Endothelial cell of umbilical vein (primary cell): ENCODE measurements around the gene RALA. TPM values are rescaled to one million over a fixed set of nuclear protein-coding genes. Genes with fewer than 3 reads are reported as not detected.

ENCODE experiments used
- BruUV-seq: library from RNA; stranded (reverse); fragments of 400-500 nt; replicated peaks from 2 replicates; lab custom pipeline; 2021; lab: Mats Ljungman, UMichigan
- CTCF ChIA-PET: fragments of 300-600, 350-600 bp; sonication (Branson Sonifier 250); formaldehyde crosslinking; loops from one replicate; lab custom pipeline; 2021; ENCODE audit warnings: antibody characterized with exemption, inconsistent platforms; lab: Charles Lee
- POLR2A ChIA-PET: fragments of 300-600, 350-600 bp; sonication (Branson Sonifier 250); formaldehyde crosslinking; loops from one replicate; lab custom pipeline; 2021; ENCODE audit warnings: antibody characterized with exemption, inconsistent platforms; lab: Charles Lee
- DNase-seq: peaks from one replicate; pipeline ENCODE4 v3.0.0-alpha.2; 2011; ENCODE audit warnings: low read depth, low spot score
- FAIRE-seq: peaks from 2 replicates; lab custom pipeline; 2011; peaks lifted over from hg19 to GRCh38; lab: Jason Lieb, UNC
- H2AFZ ChIP-seq: 2 replicates; pipeline ENCODE4 v1.6.0; 2012; ENCODE audit warnings: low read depth, low read length, control low read depth, inconsistent platforms
- H3K27ac ChIP-seq: 2 replicates; pipeline ENCODE4 v1.5.1; 2011; ENCODE audit warnings: low read depth, mild to moderate bottlenecking, control low read depth, low read length, moderate library complexity; ENCODE audit not compliant: insufficient read depth
- H3K27me3 ChIP-seq, 2 experiments: 2 replicates each; pipeline versions ENCODE4 v1.6.0 to v1.6.1; 2011; ENCODE audit warnings: low read length in 2 of 2, mixed read lengths in 1 of 2; ENCODE audit not compliant: control insufficient read depth in 2 of 2, insufficient read depth in 2 of 2
- H3K36me3 ChIP-seq, 2 experiments: 2 replicates in 1 of 2; 3 replicates in 1 of 2; pipeline ENCODE4 v1.5.1; 2011; ENCODE audit warnings: low read length in 2 of 2, mild to moderate bottlenecking in 1 of 2, moderate library complexity in 1 of 2; ENCODE audit not compliant: control insufficient read depth in 2 of 2, insufficient read depth in 2 of 2; ENCODE audit errors: extremely low read depth in 1 of 2
- H3K4me1 ChIP-seq: 3 replicates; pipeline ENCODE4 v1.5.1; 2011; ENCODE audit warnings: mild to moderate bottlenecking, low read length; ENCODE audit not compliant: control insufficient read depth, insufficient read depth; ENCODE audit errors: extremely low read depth
- H3K4me2 ChIP-seq: 2 replicates; pipeline ENCODE4 v1.6.1; 2011; ENCODE audit warnings: low read length, control low read depth, mixed read lengths; ENCODE audit not compliant: insufficient read depth
- H3K4me3 ChIP-seq, 3 experiments: fragments of 200-600 bp in 1 of 3; sonication (generic), shearing (Covaris generic) in 1 of 3; replicated peaks in 1 of 3; 2 replicates each; pipeline ENCODE4 v1.5.1; 2011 to 2016; ENCODE audit warnings: control low read depth in 3 of 3, low read length in 3 of 3, mild to moderate bottlenecking in 2 of 3, inconsistent platforms in 1 of 3, low read depth in 1 of 3, moderate library complexity in 1 of 3; ENCODE audit not compliant: insufficient read depth in 1 of 3
- H3K79me2 ChIP-seq: 2 replicates; pipeline ENCODE4 v1.6.0; 2012; ENCODE audit warnings: low read length, inconsistent platforms; ENCODE audit not compliant: control insufficient read depth, insufficient read depth
- H3K9ac ChIP-seq: replicated peaks from 2 replicates; pipeline ENCODE3; 2011; ENCODE audit warnings: low read length, control low read depth; ENCODE audit not compliant: insufficient read depth; ENCODE audit errors: extremely low read depth
- H3K9me1 ChIP-seq: replicated peaks from 3 replicates; pipeline ENCODE4 v1.6.0; 2011; ENCODE audit warnings: mild to moderate bottlenecking, low read length; ENCODE audit not compliant: control insufficient read depth, insufficient read depth; ENCODE audit errors: extremely low read depth
- H3K9me3 ChIP-seq: replicated peaks from 2 replicates; pipeline ENCODE4 v1.5.1; 2012; ENCODE audit warnings: low read length, inconsistent platforms; ENCODE audit not compliant: control insufficient read depth, insufficient read depth
- H4K20me1 ChIP-seq: replicated peaks from 2 replicates; pipeline ENCODE3; 2011; ENCODE audit warnings: mild to moderate bottlenecking, low read length; ENCODE audit not compliant: control insufficient read depth, insufficient read depth; ENCODE audit errors: extremely low read depth
- EZH2 ChIP-seq: IDR thresholded peaks from 2 replicates; pipeline ENCODE4 v1.6.1; 2012; ENCODE audit warnings: borderline replicate concordance, low read depth, mild to moderate bottlenecking, moderate library complexity, low read length, inconsistent platforms; ENCODE audit not compliant: severe bottlenecking
- FOS ChIP-seq: IDR thresholded peaks from 2 replicates; pipeline ENCODE4 v1.6.1; 2011; ENCODE audit warnings: mild to moderate bottlenecking, low read length, moderate library complexity, borderline replicate concordance; ENCODE audit not compliant: insufficient read depth
- JUN ChIP-seq: IDR thresholded peaks from 2 replicates; pipeline ENCODE4 v1.6.1; 2011; ENCODE audit warnings: borderline replicate concordance, low read depth; ENCODE audit not compliant: insufficient read length, insufficient read depth
- MYC ChIP-seq: IDR thresholded peaks from one replicate; pipeline ENCODE4 v1.6.1; 2011; ENCODE audit warnings: mild to moderate bottlenecking, low read depth, low read length
- POLR2A ChIP-seq: IDR thresholded peaks from 2 replicates; pipeline ENCODE4 v1.6.1; 2012; ENCODE audit warnings: low read depth, mild to moderate bottlenecking, control low read depth, low read length
- POLR2AphosphoS5 ChIP-seq: IDR thresholded peaks from 2 replicates; pipeline ENCODE4 v1.6.1; 2012; ENCODE audit warnings: low read depth, mild to moderate bottlenecking, control low read depth, low read length, moderate library complexity; ENCODE audit not compliant: insufficient read depth
- dilution Hi-C: fragments of 300-500 bp; cut with MboI; formaldehyde crosslinking; loops from one replicate; pipeline ENCODE4 v1.15.0; 2019; ENCODE audit warnings: low sequenced_read_pairs; ENCODE audit not compliant: extremely low pct_ligation_motif_present
- intact Hi-C: fragments of 100-400 bp; cut with micrococcal nuclease; formaldehyde crosslinking; loops from one replicate; pipeline ENCODE4 v1.10.0; 2022
- polyA plus RNA-seq, 4 experiments: library from polyadenylated mRNA; depleted of rRNA in 3 of 4; stranded (reverse) in 3 of 4; unstranded in 1 of 4; fragments of >200 nt; gene quantifications; 2 replicates each; pipeline versions ENCODE4 v1.2.1 to v1.2.3, GENCODE V29; 2011 to 2012; ENCODE audit warnings: missing spikeins in 1 of 4
- total RNA-seq: library from RNA; stranded (reverse); gene quantifications from 2 replicates; pipeline ENCODE4 v1.2.3, GENCODE V29; 2021
- TF ChIP-seq, protein P1 (sequence below): IDR thresholded peaks from 2 replicates; pipeline ENCODE4 v1.6.1; 2011; ENCODE audit not compliant: insufficient read depth, insufficient read length
- TF ChIP-seq, protein P2 (sequence below), 2 donors: IDR thresholded peaks; 1 replicate in 1 of 2; 2 replicates in 1 of 2; pipeline ENCODE4 v1.5.1; 2011; ENCODE audit warnings: low read length in 2 of 2, mild to moderate bottlenecking in 2 of 2, moderate library complexity in 2 of 2, control low read depth in 1 of 2, inconsistent platforms in 1 of 2, low read depth in 1 of 2; ENCODE audit not compliant: insufficient read depth in 1 of 2; ENCODE audit errors: extremely low read depth in 1 of 2

The RALA gene
- total and polyA plus RNA-seq, 2 donors (not counting 3 experiments of a cell fraction or from before 2014, with no cell fraction given): 91.1 to 191 TPM

DNA sequence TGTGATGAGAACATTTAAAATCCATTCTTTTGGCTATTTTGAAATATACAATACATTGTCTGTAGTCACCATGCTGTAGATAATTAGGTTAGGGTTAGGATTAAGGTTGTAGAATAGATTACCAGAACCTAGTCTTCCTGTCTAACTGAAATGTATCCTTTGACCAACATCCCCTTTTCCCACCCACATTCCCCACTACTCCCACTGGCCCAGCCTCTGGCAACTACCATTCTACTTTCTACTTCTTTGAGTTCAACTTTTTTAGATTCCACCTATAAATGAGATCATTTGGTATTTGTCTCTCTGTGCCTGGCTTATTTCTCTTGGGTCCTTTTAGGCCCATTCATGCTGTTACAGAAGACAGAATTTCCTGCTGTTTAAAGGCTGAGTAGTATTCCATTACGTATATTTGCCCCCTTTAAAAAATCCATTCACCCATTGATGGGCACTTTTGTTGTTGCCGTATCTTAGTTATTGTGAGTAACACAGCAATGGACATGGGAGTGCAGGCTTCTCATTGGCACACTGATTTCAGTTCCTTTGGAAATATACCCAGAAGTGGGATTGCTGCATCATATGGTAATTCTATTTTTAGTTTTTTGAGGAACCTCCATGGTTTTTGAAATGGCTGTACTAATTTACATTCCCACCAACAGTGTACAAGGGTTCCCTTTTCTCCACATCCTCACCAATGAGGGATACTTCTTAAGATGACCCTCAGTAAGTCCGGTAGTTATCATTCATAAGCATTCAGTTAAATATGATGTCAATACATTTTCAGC, 104.0 kb downstream of the RALA start:
- DNase-seq: no peak
- no peak overlapping the region for H3K4me3 ChIP-seq
- no peaks in the 10 kb centered on the region for H3K79me2 ChIP-seq
- dilution Hi-C loops: no loop called here
- H3K4me1 ChIP-seq: peaks cover 3% of the 10 kb centered on the region
- ChIA-PET CTCF (no interaction called here), POLR2A (no interaction called here)
- no TSS peak for BruUV-seq
- H3K9me3 ChIP-seq: no peaks in the 10 kb centered on the region
- no peaks in the 10 kb centered on the region for H3K9me1 ChIP-seq
- intact Hi-C loops: no loop called here
- no peak overlapping the region for H3K9ac ChIP-seq
- H3K36me3 ChIP-seq: no peaks in the 10 kb centered on the region
- H3K4me2 ChIP-seq: no peak overlapping the region
- H2AFZ ChIP-seq: no peak overlapping the region
- TF ChIP-seq JUN (no peak), EZH2 (no peak), POLR2A (no peak)
- TF ChIP-seq, protein P1, sequence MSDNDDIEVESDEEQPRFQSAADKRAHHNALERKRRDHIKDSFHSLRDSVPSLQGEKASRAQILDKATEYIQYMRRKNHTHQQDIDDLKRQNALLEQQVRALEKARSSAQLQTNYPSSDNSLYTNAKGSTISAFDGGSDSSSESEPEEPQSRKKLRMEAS: no peak
- peaks cover 0 to 2% of the 10 kb centered on the region in 2 experiments for H3K27me3 ChIP-seq
- H4K20me1 ChIP-seq: no peaks in the 10 kb centered on the region
- no peak overlapping the region for H3K27ac ChIP-seq
- FAIRE-seq: no peak

DNA sequence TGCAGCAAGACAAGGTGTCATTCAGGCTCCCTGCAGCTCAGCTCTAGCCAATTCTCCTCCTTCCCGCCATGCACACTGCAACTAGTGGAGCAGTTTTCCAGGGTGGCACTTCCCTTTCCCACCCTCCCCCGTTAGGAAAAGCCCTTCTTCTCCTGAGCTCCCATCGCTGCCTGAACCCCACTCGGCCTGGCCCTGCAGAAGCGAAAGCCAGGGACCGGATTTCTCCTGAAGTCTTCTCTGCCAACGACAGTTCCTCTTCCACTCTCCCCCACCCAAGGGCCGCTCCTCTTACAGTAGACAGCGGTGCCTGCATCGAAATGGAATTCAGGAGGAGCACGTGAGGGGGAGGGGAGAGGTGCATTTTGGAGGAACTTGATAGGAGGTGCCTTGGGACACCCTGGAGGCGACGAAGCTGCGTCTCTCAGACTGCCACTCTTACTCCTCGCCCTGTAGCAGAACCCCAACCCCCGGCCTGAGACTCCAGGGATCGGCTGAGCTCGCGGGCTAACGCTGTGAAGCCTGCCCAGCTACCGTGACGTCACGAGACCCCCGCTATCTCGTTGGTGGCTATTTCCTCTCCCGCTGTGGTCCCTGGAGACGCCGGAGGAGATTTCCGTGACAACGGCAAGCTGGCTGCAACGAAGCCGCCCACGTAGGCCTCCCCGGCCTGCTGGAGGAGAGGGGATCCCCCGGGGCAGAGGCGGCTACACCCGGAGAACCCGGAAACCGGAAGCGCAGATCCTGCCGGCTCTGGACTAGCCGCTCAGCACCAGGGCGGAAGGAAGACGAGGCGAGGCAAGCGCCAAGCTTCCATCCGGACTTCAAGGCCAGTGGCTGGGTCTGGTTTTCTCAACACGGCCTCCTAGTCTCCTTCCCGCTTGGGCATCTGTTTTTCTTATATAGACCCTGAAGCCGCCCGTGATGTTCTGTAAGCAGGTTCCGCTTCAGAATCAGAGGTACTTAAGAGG, 109.7 kb downstream of the RALA start:
- Histone ChIP-seq H3K9me3 (no peaks in the 10 kb centered on the region), H3K4me3 (peak overlapping the region; percentile 31 to 46 (median 42)), H3K27me3 (no peaks in the 10 kb centered on the region), H2AFZ (peak overlapping the region; percentile 100), H3K4me2 (peak overlapping the region; percentile 75), H3K27ac (peak overlapping the region; percentile 84), H3K36me3 (no peaks in the 10 kb centered on the region), H3K79me2 (no peaks in the 10 kb centered on the region), H3K9ac (peak overlapping the region; percentile 64), H4K20me1 (no peaks in the 10 kb centered on the region), H3K9me1 (no peaks in the 10 kb centered on the region), H3K4me1 (peaks cover 23% of the 10 kb centered on the region)
- CTCF ChIA-PET: interaction anchor here (0.6 to 5.2 kb wide), 7 partner anchors 9 to 174 kb away, joined by 3 to 41 read pairs (median 6); no protein-coding TSS in a partner anchor
- dilution Hi-C loops: no loop called here
- FAIRE-seq: peak; percentile 99
- intact Hi-C loops: loop anchor here (1.0 to 2.0 kb wide), 4 partner anchors 13 to 124 kb away; partner anchors contain the start of gene RALA
- DNase-seq: peak; percentile 93
- no TSS peak for BruUV-seq
- POLR2A ChIA-PET: no interaction called here
- TF ChIP-seq JUN: no peak
- no peak for TF ChIP-seq EZH2
- TF ChIP-seq, protein P2, sequence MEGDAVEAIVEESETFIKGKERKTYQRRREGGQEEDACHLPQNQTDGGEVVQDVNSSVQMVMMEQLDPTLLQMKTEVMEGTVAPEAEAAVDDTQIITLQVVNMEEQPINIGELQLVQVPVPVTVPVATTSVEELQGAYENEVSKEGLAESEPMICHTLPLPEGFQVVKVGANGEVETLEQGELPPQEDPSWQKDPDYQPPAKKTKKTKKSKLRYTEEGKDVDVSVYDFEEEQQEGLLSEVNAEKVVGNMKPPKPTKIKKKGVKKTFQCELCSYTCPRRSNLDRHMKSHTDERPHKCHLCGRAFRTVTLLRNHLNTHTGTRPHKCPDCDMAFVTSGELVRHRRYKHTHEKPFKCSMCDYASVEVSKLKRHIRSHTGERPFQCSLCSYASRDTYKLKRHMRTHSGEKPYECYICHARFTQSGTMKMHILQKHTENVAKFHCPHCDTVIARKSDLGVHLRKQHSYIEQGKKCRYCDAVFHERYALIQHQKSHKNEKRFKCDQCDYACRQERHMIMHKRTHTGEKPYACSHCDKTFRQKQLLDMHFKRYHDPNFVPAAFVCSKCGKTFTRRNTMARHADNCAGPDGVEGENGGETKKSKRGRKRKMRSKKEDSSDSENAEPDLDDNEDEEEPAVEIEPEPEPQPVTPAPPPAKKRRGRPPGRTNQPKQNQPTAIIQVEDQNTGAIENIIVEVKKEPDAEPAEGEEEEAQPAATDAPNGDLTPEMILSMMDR (IDR thresholded peaks at IDR 0.05; ENCODE audit: extremely low read depth in 1 of 2, insufficient read depth in 1 of 2, low read depth in 1 of 2, low read length in 2 of 2): no peak
- TF ChIP-seq MYC: no peak
- no peak for TF ChIP-seq FOS
- peak; percentile 65 for TF ChIP-seq POLR2AphosphoS5
- peak; percentile 34 for TF ChIP-seq POLR2A
